Measurements from ENCODE around the gene EPAS1.

- TF ChIP-seq POLR2A (IDR thresholded peaks at IDR 0.05; ENCODE audit: low read length) (no peak), GATA1 (IDR thresholded peaks at IDR 0.05; ENCODE audit: low read depth, low read length) (no peak)
Observed at GRCh38 chr2:46428911-46429436, 131.8 kb downstream of the EPAS1 start.

Data from erythroblast (primary cell).